Activated naive CD4-positive, alpha-beta T cell (primary cell): ENCODE data around the gene ZBTB16.

Experiments
- DNase-seq, 4 experiments: peaks; one replicate each; lab custom pipeline; 2025; lab: John Stamatoyannopoulos, UW

The ZBTB16 gene

DNA sequence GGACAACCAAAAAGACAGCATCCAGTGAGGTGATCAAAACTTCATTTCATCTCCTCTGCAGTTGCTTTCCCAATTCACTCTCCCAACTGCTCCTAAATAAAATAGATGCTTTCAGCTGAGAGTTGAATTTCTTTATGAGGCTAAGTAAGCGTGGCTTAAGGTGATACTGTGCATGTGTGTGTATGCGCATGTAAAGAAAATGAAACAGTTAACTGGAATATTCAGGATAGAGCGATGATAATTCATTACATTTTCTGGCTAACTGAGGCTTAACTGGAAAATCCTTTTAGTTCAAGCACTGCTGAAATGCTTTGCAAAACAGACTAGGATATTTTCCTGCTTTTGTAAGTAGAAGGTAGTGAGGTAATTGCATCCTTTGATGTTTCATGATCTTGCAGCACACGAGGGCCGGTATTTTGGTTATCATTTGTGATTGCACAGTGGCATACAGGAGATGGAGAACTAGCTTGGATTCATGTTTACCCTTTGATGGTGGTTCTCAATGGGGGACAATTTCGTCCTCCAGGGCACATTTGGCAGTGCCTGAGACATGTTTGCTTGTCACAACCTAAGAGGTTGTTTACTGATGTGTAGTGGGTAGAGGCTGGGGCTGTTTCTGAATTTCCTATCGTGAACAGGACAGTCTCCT lies 71.2 kb downstream of the ZBTB16 start:
- no peak for DNase-seq

DNA sequence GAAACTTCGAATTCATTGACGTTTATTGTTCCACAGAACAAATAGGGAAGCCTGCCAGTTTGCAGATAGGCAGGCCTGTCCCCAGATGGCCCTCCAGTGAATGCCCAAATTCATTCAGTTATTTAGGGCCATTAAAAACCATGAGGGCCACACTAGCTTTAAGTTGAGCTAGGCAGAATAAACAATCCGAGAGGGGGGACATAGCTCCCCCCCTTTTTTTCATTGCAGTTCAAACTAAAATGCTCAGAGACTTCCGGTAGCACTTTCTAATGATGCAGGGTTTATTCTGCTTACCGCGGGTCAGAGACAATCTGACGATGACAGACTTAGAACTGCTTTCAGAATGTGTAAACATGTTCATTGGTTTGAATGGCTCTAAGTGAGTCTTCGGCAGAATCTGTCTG lies 72.0 kb downstream of the ZBTB16 start:
- DNase-seq = no peak

- DNase-seq = no peak
These were observed 72.9 kb downstream of the ZBTB16 start for GRCh38 chr11:114132417-114132816.

DNA sequence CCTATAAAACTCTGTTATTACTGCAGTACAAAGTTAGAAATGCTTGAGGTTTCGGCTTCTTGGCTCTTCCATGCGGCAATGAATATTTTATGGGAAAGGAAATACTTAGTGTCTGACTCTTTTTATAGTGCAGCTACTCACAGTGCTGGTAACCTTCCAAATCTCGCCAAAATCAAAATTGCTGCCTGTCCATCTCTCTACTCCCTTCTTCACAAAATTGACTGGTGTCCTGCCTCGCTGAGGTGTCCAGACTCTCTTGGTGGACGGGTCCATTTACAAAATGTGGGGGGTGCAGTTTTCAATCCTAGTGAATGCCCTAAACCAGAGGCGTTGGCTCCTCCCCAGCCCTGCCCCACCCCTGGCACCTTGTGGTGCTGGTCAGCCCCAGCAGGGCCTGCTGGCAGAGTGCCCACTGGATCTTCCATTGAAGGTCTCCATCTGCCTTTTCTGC lies 73.5 kb downstream of the ZBTB16 start:
- no peak for DNase-seq

DNA sequence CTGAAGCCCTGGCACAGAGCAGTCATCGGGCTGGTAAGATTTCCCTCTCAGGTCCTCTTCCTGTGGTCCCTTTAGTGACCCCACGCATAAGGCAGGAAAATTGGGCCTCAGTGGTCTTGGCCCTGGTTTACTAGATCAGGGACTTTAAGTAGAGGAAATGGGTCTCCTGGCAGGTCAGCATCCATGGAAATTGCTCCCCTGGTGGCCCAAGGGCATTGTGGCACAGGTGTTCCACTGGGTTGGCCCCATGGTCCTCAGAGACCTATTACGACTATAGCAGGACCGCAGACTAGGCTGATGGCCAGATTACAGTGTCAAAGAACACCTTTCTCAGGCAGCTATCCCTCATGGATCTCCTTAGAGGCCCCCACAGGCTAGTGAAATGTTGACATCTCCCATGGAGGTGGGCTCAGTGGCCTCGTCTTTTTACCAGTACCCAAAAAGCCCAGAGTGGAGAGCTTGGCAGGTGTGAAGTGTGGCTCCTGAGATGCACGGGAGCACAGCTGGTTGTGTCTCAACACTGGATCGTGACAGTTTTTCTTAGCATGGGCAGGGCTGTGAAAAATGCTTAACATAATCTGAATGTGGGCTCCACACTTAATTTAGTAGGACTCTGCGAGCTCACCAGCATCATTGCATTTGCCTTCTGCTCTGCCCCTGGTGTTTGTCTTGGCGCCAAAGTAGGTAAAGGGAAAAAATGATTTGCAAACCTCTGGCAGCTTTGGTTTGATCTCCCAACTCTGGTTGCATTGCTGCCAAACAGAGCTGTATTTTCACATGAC lies 74.2 kb downstream of the ZBTB16 start:
- no peak for DNase-seq

DNA sequence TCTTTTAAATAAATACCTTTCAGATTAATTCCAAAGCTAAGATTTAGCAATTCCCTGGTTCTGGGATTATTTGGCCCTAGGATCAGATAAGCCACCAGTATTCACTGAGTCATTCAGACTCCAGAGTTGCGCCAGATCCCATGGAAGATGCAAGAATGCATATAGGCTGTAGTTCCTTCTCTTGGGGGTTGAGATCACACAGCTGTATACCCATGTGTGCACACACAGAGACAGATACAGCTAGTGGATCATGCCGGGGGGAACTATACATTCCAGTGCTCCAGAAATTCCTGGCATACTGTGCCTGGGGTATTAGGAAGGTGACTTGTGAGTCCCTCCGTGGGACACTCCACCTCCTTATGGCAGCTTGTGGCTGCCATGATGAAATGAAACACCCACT lies 75.4 kb downstream of the ZBTB16 start:
- DNase-seq = no peak

- DNase-seq = no peak
These were observed 76.2 kb downstream of the ZBTB16 start for GRCh38 chr11:114135737-114136151.

DNA sequence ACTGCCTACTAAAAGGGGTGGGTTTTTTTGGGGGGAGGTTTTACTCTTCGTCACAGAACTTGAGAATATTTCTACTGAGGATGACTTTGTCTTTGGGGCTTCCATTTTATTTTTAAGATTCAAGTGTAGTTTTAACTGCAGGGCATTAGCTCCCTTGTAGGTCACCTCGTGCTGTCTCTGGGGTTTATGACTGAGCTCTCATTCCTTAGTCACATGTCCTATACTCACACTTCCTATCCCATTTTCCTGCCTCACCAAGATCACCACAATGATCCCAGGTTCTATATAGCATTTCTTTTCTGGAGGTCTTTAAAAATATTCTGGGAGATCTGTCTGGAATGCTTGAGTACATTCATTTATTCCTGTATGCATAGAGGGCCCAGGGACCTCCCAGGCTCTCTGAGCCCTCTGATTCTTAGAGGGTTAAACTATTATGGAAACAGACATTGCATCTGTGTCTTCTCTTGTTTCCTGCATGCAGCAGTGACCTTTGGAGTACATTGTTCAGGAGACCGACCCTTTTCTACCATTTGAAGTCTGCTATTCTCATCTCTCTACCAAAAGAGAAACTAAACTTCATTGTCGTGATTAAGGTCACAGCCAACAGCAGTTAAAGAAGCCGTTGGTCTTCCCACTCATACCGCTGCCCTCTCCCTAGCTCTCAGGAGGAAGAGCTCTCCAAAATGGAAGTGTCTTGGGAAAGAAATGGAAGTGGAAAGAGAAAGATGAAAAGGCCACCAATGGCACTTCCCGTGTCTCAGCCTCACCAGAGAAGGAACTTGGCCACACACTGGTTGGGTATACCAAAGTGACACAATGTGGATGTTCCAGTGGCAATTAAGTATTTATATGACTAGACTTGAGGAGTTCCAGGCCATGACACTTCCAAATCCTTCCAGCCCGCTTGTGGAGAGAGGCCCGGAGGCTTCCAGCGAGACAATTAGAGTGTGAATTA lies 77.5 kb downstream of the ZBTB16 start:
- DNase-seq = no peak

- no peak for DNase-seq
These were observed 78.3 kb downstream of the ZBTB16 start for GRCh38 chr11:114137838-114138237.

GRCh38 chr11:114138411-114138810 lies 78.9 kb downstream of the ZBTB16 start:
- DNase-seq = no peak

GRCh38 chr11:114140826-114141225 lies 81.3 kb downstream of the ZBTB16 start:
- DNase-seq = no peak

DNA sequence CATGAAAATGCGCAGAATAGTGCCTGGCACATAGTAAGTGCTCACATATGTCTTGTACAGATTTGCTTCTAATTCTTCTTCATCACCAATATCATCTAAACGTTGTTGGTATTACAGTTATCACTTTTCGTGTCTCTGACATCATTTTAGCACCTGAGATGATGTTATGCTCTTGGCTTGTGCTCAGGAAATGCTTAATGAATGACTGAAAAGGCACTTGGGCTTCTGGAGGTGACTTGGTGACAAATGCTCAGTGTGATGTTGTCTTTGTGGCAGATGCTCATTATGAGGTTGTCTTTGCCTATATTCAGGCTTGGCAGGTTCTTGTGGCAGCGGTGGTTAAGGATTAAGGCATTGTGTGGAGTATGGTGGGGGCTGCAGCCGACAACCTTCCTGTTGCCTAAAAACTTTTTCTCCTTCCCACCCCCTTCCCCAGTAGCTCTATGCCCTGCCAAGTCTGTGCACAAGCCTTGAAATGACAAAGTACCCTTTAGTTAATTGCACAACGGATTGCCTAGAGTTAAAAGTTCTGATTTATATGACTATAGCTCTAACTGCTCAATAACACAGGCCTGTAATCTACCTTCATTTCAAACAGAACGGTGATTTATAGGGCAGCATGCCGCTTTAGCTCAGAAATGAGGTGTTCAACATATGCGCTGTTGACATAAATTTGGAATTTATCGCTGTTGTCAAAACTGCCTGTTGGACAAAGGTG lies 82.5 kb downstream of the ZBTB16 start:
- DNase-seq = no peak

DNA sequence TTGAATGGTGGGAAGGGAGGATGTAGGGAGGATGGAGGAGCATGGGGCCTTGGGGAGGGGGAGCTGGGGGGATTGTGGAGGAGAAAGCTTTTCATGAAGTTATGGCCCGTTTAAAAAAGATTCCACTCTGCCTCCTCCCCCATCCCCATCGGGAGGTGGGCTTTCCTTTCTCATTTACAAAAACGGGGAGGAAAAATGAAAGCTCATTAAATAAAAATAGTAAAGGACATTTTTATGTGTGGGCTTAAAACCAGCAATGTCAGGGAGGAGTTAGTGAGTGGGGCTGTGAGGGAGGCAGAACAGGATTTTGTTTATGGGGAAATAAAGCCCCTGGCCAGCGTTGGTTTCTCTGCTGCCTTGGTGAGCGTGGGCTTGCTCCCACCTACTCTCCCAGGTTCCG lies 83.2 kb downstream of the ZBTB16 start:
- no peak for DNase-seq

DNA sequence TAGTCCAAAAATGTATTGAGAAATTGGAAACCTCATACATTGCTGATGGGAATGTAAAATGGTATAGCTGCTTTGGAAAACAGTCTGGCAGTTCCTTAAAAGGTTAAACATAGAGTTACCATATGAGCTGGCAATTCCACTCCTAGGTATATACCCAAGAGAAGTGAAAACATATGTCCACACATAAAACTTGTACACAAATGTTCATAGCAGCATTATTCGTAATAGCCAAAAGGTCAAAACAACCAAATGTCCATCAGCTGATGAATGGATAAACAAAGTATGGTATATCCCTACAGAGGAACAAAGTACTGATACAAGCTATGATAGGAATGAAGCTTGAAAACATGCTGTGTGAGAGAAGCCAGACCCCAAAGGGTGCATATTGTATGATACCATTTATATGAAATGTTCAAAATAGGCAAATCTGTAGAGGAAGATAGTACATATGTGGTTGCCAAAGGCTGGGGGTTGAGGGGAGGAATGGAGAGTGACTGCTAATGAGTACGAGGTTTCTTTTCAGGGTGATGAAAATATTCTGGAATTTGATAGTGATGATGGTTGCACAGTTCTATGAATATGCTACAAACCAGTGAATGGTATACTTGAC lies 85.8 kb downstream of the ZBTB16 start:
- DNase-seq = no peak

DNA sequence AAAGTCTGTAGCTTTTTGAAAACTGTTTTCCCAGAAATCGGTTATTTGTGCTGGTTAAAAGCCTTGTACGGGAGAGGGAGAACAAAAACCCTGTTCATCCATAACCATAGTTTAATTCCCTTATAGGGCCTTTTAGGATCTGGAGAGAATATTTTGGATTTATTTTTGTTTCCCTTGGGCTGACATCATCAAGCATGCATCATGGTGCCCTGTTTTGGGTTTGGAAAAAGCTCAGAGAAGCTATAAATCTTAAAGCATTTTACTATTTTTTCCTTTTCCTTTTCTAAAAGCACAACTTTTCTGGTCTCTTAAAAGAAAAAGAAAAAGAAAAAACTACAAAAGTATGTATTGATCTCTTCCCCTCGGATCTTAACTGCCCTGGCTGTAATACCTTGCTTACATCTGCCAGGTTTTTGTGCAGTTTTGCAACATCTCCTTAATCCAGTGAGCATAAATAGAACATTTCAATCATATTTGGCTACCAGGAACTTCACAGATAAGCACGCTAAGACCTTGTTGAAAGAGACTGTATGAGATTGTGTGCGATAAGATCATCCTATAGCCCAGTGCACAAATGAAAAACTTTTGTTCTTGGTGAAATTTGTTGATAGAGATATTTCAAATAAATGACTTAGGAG lies 88.0 kb downstream of the ZBTB16 start:
- DNase-seq = no peak

DNA sequence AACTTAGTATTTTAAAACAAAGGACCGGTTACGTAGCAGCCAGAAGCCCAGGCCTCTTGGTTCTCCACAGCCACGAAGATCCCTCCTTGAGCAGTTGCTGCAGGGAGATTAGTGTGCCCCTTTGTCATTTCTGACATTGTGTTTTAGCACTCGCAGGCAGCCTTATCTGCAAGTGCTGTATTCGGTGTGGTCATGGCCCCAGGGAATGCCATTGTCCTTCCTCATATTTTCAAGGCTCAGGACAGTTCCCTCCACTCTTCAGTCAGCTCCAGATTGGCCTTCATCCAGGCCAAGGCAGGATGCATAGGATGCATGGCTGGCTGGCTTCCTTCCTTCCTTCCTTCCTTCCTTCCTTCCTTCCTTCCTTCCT lies 88.5 kb downstream of the ZBTB16 start:
- DNase-seq = no peak

- no peak for DNase-seq
These were observed 90.3 kb downstream of the ZBTB16 start for GRCh38 chr11:114149689-114150407.

DNA sequence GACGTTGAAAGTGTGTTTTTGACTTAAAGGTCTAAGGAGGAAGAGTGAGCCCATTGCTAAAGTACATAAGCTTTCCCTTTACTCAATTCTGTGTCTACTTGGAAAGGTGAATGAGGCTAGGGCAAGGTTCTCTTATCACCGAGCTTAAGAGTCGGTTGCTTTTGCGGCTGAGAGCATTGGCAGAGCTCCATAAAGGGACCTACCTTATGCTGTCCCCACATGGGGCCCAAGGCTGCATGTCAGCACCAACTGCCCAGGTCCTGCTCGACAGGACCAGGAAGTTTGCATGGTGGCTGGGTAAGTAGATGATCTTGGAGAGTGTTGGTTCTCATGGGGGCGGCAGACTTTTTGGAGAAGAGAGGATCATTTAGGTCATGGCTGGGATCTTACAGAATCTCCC lies 91.2 kb downstream of the ZBTB16 start:
- DNase-seq = no peak

GRCh38 chr11:114151631-114152030 lies 92.1 kb downstream of the ZBTB16 start:
- no peak for DNase-seq

DNA sequence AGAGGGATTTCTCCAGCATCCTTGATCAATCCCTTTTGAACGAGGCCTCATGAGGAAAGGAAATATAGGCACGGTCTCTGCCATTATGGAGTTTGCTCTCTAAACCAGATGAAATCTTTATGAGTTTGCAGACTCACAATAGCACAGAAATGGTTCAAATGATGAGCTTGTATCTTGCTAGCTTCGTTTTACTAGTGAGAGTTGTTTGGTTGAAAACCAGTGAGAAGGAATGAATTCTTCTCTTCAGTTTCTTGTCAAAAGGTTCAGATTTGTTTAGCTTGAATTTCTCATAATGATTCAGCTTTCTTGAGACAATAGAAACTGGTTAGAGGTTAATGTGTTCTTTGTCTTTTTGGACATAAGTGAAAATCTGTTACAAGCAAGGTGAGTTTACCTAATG lies 92.7 kb downstream of the ZBTB16 start:
- DNase-seq = no peak
